ENCODE measurements around the gene MGME1. TPM values are rescaled to one million over a fixed set of nuclear protein-coding genes. Genes with fewer than 3 reads are reported as not detected.

The MGME1 gene
- total RNA-seq, 1 experiment from 2014 or later, result 50.5 TPM

- Mint-ChIP-seq H3K4me3 (ENCODE audit: unreplicated experiment) (no peak overlapping the region), H3K27ac (ENCODE audit: unreplicated experiment) (no peak overlapping the region), H3K9me3 (ENCODE audit: unreplicated experiment) (no peaks in the 10 kb centered on the region), H3K4me1 (ENCODE audit: low read depth, unreplicated experiment) (no peaks in the 10 kb centered on the region), H3K36me3 (ENCODE audit: insufficient read depth, unreplicated experiment) (peaks cover 21% of the 10 kb centered on the region), H3K27me3 (ENCODE audit: insufficient read depth, unreplicated experiment) (no peaks in the 10 kb centered on the region)
- peaks cover 1% of the 10 kb centered on the region for H3K36me3 ChIP-seq (ENCODE audit: control insufficient read depth, insufficient read depth, low read length)
- ChIA-PET POLR2A (interaction anchor here (0.5 kb wide), 1 partner anchor 39 kb away, joined by 4 read pairs; the partner anchor contains the start of gene OVOL2), CTCF (interaction anchor here (0.8 kb wide), 1 partner anchor 13 kb away, joined by 3 read pairs; no protein-coding TSS in a partner anchor)
- DNase-seq, result no peak
- TF ChIP-seq CTCF (IDR thresholded peaks at IDR 0.05; ENCODE audit: insufficient read depth in 1 of 2, low read depth in 1 of 2, low read length in 1 of 2, severe bottlenecking in 1 of 2, unreplicated experiment in 1 of 2), result no peak
- no peaks in the 10 kb centered on the region for H3K9me3 ChIP-seq
- no TSS peak for BruUV-seq (replicated peaks)
- intact Hi-C loops (cut with micrococcal nuclease; ENCODE audit: unreplicated experiment), result no loop called here
- no peak overlapping the region for H3K4me3 ChIP-seq (ENCODE audit: low read depth, low read length)
- H3K4me1 ChIP-seq, result no peaks in the 10 kb centered on the region
- no peaks in the 10 kb centered on the region for H3K27me3 ChIP-seq (replicated peaks; ENCODE audit: control insufficient read depth, insufficient read depth, low read length)
These were observed 49.3 kb downstream of the MGME1 start for GRCh38 chr20:18018100-18018499.

DNA sequence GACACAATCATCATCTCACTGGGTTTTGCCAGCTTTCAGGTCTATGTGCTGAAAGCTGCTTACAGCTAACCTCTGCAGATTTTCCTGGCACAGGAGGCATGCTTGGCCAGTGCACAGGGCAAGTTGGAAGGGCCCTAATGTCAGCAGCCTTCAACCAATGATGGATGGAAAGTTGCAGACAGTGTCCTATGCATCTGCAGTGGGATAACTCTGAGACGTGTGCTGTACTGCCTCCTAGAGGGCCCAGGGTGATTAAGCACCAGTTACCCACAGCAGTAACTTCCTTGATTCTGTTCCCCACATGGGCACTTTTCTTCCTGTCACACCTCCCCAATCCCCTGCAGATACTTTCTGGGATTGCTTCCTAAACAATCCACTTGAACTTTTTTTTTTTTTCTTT, 50.2 kb downstream of the MGME1 start:
- BruUV-seq (replicated peaks), result no TSS peak
- no peaks in the 10 kb centered on the region for H3K4me1 Mint-ChIP-seq (ENCODE audit: low read depth, unreplicated experiment)
- intact Hi-C loops (cut with micrococcal nuclease; ENCODE audit: unreplicated experiment), result no loop called here
- CTCF ChIA-PET, result no interaction called here
- peaks cover 21% of the 10 kb centered on the region for H3K36me3 Mint-ChIP-seq (ENCODE audit: insufficient read depth, unreplicated experiment)
- peaks cover 2% of the 10 kb centered on the region for H3K36me3 ChIP-seq (ENCODE audit: control insufficient read depth, insufficient read depth, low read length)
- H3K4me3 ChIP-seq (ENCODE audit: low read depth, low read length), result no peak overlapping the region
- no peak overlapping the region for H3K4me3 Mint-ChIP-seq (ENCODE audit: unreplicated experiment)
- H3K9me3 ChIP-seq, result no peaks in the 10 kb centered on the region
- H3K27me3 Mint-ChIP-seq (ENCODE audit: insufficient read depth, unreplicated experiment), result no peaks in the 10 kb centered on the region
- peak; percentile 27 to 38 for TF ChIP-seq CTCF (IDR thresholded peaks at IDR 0.05; ENCODE audit: insufficient read depth in 1 of 2, low read depth in 1 of 2, low read length in 1 of 2, severe bottlenecking in 1 of 2, unreplicated experiment in 1 of 2)
- no peak for DNase-seq
- no peaks in the 10 kb centered on the region for H3K27me3 ChIP-seq (replicated peaks; ENCODE audit: control insufficient read depth, insufficient read depth, low read length)
- POLR2A ChIA-PET, result no interaction called here
- no peaks in the 10 kb centered on the region for H3K4me1 ChIP-seq
- H3K9me3 Mint-ChIP-seq (ENCODE audit: unreplicated experiment), result no peaks in the 10 kb centered on the region
- H3K27ac Mint-ChIP-seq (ENCODE audit: unreplicated experiment), result no peak overlapping the region

GRCh38 chr20:18020931-18021330, 52.1 kb downstream of the MGME1 start:
- no peak for DNase-seq
- no peak for TF ChIP-seq CTCF (IDR thresholded peaks at IDR 0.05; ENCODE audit: insufficient read depth in 1 of 2, low read depth in 1 of 2, low read length in 1 of 2, severe bottlenecking in 1 of 2, unreplicated experiment in 1 of 2)
- H3K36me3 Mint-ChIP-seq (ENCODE audit: insufficient read depth, unreplicated experiment), result peaks cover 33% of the 10 kb centered on the region
- no peaks in the 10 kb centered on the region for H3K27me3 Mint-ChIP-seq (ENCODE audit: insufficient read depth, unreplicated experiment)
- ChIA-PET POLR2A (no interaction called here), CTCF (no interaction called here)
- H3K4me3 Mint-ChIP-seq (ENCODE audit: unreplicated experiment), result no peak overlapping the region
- H3K9me3 Mint-ChIP-seq (ENCODE audit: unreplicated experiment), result no peaks in the 10 kb centered on the region
- no peaks in the 10 kb centered on the region for H3K27me3 ChIP-seq (replicated peaks; ENCODE audit: control insufficient read depth, insufficient read depth, low read length)
- H3K4me3 ChIP-seq (ENCODE audit: low read depth, low read length), result no peak overlapping the region
- H3K36me3 ChIP-seq (ENCODE audit: control insufficient read depth, insufficient read depth, low read length), result peaks cover 2% of the 10 kb centered on the region
- intact Hi-C loops (cut with micrococcal nuclease; ENCODE audit: unreplicated experiment), result no loop called here
- no peaks in the 10 kb centered on the region for H3K4me1 Mint-ChIP-seq (ENCODE audit: low read depth, unreplicated experiment)
- H3K4me1 ChIP-seq, result no peaks in the 10 kb centered on the region
- H3K9me3 ChIP-seq, result no peaks in the 10 kb centered on the region
- H3K27ac Mint-ChIP-seq (ENCODE audit: unreplicated experiment), result no peak overlapping the region
- BruUV-seq (replicated peaks), result no TSS peak
